Mucosa of rectum (tissue), 2 donors: ENCODE data around the gene COL23A1.
"Not testable (repeated sequence)": the region's sequence is repeated elsewhere in the genome, so short reads cannot be mapped to it uniquely, and the experiment has no call there.

Source experiments
- H3K27ac ChIP-seq, 2 donors: one replicate each; pipeline ENCODE4 v1.7.0; 2013; ENCODE audit warnings: inconsistent platforms in 2 of 2, low read depth in 2 of 2, low read length in 2 of 2
- H3K27me3 ChIP-seq, 2 donors: one replicate each; pipeline ENCODE4 v1.7.0; 2013; ENCODE audit warnings: low read length in 2 of 2; ENCODE audit not compliant: control insufficient read depth in 2 of 2, insufficient read depth in 2 of 2
- H3K36me3 ChIP-seq, 2 donors: one replicate each; pipeline ENCODE4 v1.7.0; 2013; ENCODE audit warnings: low read length in 2 of 2; ENCODE audit not compliant: control insufficient read depth in 2 of 2, insufficient read depth in 2 of 2
- H3K4me1 ChIP-seq, 2 donors: one replicate each; pipeline ENCODE4 v1.7.0; 2013; ENCODE audit warnings: low read length in 2 of 2, mild to moderate bottlenecking in 1 of 2; ENCODE audit not compliant: control insufficient read depth in 2 of 2, insufficient read depth in 2 of 2
- H3K4me3 ChIP-seq, 2 donors: one replicate each; pipeline ENCODE4 v1.7.0; 2013; ENCODE audit warnings: low read length in 2 of 2
- H3K9ac ChIP-seq, 2 donors: one replicate each; pipeline ENCODE4 v1.7.0; 2013; ENCODE audit warnings: low read length in 2 of 2, low read depth in 1 of 2, mild to moderate bottlenecking in 1 of 2
- H3K9me3 ChIP-seq, 2 donors: one replicate each; pipeline ENCODE4 v1.7.0; 2013; ENCODE audit warnings: low read length in 2 of 2; ENCODE audit not compliant: control insufficient read depth in 2 of 2
- donor health status: healthy.
- donor health status: Normal muscosa, but diverticular disease.

The COL23A1 gene

GRCh38 chr5:178239626-178240301 is 350.4 kb downstream of the COL23A1 start:
- not testable (repeated sequence) for H3K9me3 ChIP-seq, H3K9ac ChIP-seq, H3K4me3 ChIP-seq, H3K36me3 ChIP-seq, H3K27me3 ChIP-seq
- Histone ChIP-seq H3K27ac (peak overlapping the region; percentile 7 to 43), H3K4me1 (peaks cover 31 to 33% of the 10 kb centered on the region in 2 donors)

- Histone ChIP-seq H3K27me3 (no peaks in the 10 kb centered on the region), H3K9me3 (no peaks in the 10 kb centered on the region), H3K9ac (no peak overlapping the region), H3K36me3 (no peaks in the 10 kb centered on the region), H3K4me3 (no peak overlapping the region), H3K27ac (peak overlapping the region; percentile 44 to 79), H3K4me1 (peaks cover 36% of the 10 kb centered on the region in 2 donors)
Measured at GRCh38 chr5:178238711-178239592, 351.2 kb downstream of the COL23A1 start.

- H3K4me3 ChIP-seq = no peak overlapping the region
- no peak overlapping the region for H3K9ac ChIP-seq
- peak overlapping the region in 1 of 2 donors; percentile 63 for H3K27ac ChIP-seq
- H3K36me3 ChIP-seq = no peaks in the 10 kb centered on the region
- no peaks in the 10 kb centered on the region for H3K27me3 ChIP-seq
- H3K4me1 ChIP-seq = peaks cover 37 to 38% of the 10 kb centered on the region in 2 donors
- H3K9me3 ChIP-seq = no peaks in the 10 kb centered on the region
Measured at GRCh38 chr5:178238313-178238635, 351.9 kb downstream of the COL23A1 start.

GRCh38 chr5:178237431-178238312 is 352.5 kb downstream of the COL23A1 start:
- Histone ChIP-seq H3K9me3 (no peaks in the 10 kb centered on the region), H3K4me1 (peaks cover 43 to 44% of the 10 kb centered on the region in 2 donors), H3K9ac (peak overlapping the region; percentile 22 to 32), H3K27me3 (no peaks in the 10 kb centered on the region), H3K36me3 (no peaks in the 10 kb centered on the region), H3K4me3 (no peak overlapping the region), H3K27ac (peak overlapping the region; percentile 61 to 63)

- Histone ChIP-seq H3K36me3 (no peaks in the 10 kb centered on the region), H3K4me1 (peaks cover 45 to 47% of the 10 kb centered on the region in 2 donors), H3K27ac (peak overlapping the region; percentile 57 to 63), H3K9me3 (no peaks in the 10 kb centered on the region), H3K4me3 (no peak overlapping the region), H3K9ac (no peak overlapping the region), H3K27me3 (no peaks in the 10 kb centered on the region)
Measured at GRCh38 chr5:178236679-178237078, 353.5 kb downstream of the COL23A1 start.

- Histone ChIP-seq H3K9me3 (no peaks in the 10 kb centered on the region), H3K27me3 (no peaks in the 10 kb centered on the region), H3K4me3 (no peak overlapping the region), H3K27ac (no peak overlapping the region), H3K9ac (no peak overlapping the region), H3K36me3 (peaks cover under 1% of the 10 kb centered on the region in 2 donors), H3K4me1 (peaks cover 51 to 52% of the 10 kb centered on the region in 2 donors)
Measured at GRCh38 chr5:178236126-178236525, 354.1 kb downstream of the COL23A1 start.

GRCh38 chr5:178235588-178235974 is 354.6 kb downstream of the COL23A1 start:
- Histone ChIP-seq H3K27ac (no peak overlapping the region), H3K27me3 (no peaks in the 10 kb centered on the region), H3K36me3 (peaks cover 4 to 6% of the 10 kb centered on the region in 2 donors), H3K9ac (no peak overlapping the region), H3K4me3 (no peak overlapping the region), H3K9me3 (no peaks in the 10 kb centered on the region), H3K4me1 (peaks cover 56 to 58% of the 10 kb centered on the region in 2 donors)

GRCh38 chr5:178234750-178235587 is 355.2 kb downstream of the COL23A1 start:
- Histone ChIP-seq H3K9me3 (no peaks in the 10 kb centered on the region), H3K9ac (peak overlapping the region; percentile 14 to 38), H3K4me3 (peak overlapping the region in 1 of 2 donors; percentile 9), H3K27ac (peak overlapping the region in 1 of 2 donors; percentile 20), H3K36me3 (peaks cover 5 to 10% of the 10 kb centered on the region in 2 donors), H3K27me3 (no peaks in the 10 kb centered on the region), H3K4me1 (peaks cover 61 to 63% of the 10 kb centered on the region in 2 donors)

GRCh38 chr5:178234121-178234749 is 356.0 kb downstream of the COL23A1 start:
- H3K4me1 ChIP-seq = peaks cover 64 to 66% of the 10 kb centered on the region in 2 donors
- H3K9ac ChIP-seq = peak overlapping the region in 1 of 2 donors; percentile 14
- no peaks in the 10 kb centered on the region for H3K27me3 ChIP-seq
- H3K9me3 ChIP-seq = no peaks in the 10 kb centered on the region
- H3K27ac ChIP-seq = no peak overlapping the region
- peaks cover 12 to 17% of the 10 kb centered on the region in 2 donors for H3K36me3 ChIP-seq
- peak overlapping the region in 1 of 2 donors; percentile 9 for H3K4me3 ChIP-seq
